Measurements from ENCODE around the gene CD80.

The CD80 gene

GRCh38 chr3:119550192-119550910 lies 9.1 kb downstream of the CD80 start:
- DNase-seq (ENCODE audit: low read depth) = no peak
- no peak for TF ChIP-seq MAX (IDR thresholded peaks at IDR 0.05; ENCODE audit: low read depth, low read length)
- no peak for TF ChIP-seq MYC (IDR thresholded peaks at IDR 0.05; ENCODE audit: low read depth, low read length)
- TF ChIP-seq CTCF (IDR thresholded peaks at IDR 0.05; ENCODE audit: low read depth, low read length) = no peak
- TF ChIP-seq POLR2A (IDR thresholded peaks at IDR 0.05; ENCODE audit: extremely low read depth, insufficient read length) = no peak
- H3K4me3 ChIP-seq (ENCODE audit: low read depth, low read length) = no peak overlapping the region

GRCh38 chr3:119548341-119548740 lies 11.1 kb downstream of the CD80 start:
- DNase-seq (ENCODE audit: low read depth) = no peak
- TF ChIP-seq CTCF (IDR thresholded peaks at IDR 0.05; ENCODE audit: low read depth, low read length) (no peak), MAX (IDR thresholded peaks at IDR 0.05; ENCODE audit: low read depth, low read length) (no peak), POLR2A (IDR thresholded peaks at IDR 0.05; ENCODE audit: extremely low read depth, insufficient read length) (no peak)
- H3K4me3 ChIP-seq (ENCODE audit: low read depth, low read length) = no peak overlapping the region

GRCh38 chr3:119547227-119547626 lies 12.2 kb downstream of the CD80 start:
- no peak overlapping the region for H3K4me3 ChIP-seq (ENCODE audit: low read depth, low read length)
- no peak for DNase-seq (ENCODE audit: low read depth)
- TF ChIP-seq CTCF (IDR thresholded peaks at IDR 0.05; ENCODE audit: low read depth, low read length) = no peak
- no peak for TF ChIP-seq POLR2A (IDR thresholded peaks at IDR 0.05; ENCODE audit: extremely low read depth, insufficient read length)
- TF ChIP-seq MAX (IDR thresholded peaks at IDR 0.05; ENCODE audit: low read depth, low read length) = no peak
- TF ChIP-seq MYC (IDR thresholded peaks at IDR 0.05; ENCODE audit: low read depth, low read length) = no peak

- no peak for DNase-seq (ENCODE audit: low read depth)
- H3K4me3 ChIP-seq (ENCODE audit: low read depth, low read length) = no peak overlapping the region
- TF ChIP-seq MAX (IDR thresholded peaks at IDR 0.05; ENCODE audit: low read depth, low read length) (no peak), MYC (IDR thresholded peaks at IDR 0.05; ENCODE audit: low read depth, low read length) (no peak), CTCF (IDR thresholded peaks at IDR 0.05; ENCODE audit: low read depth, low read length) (no peak), POLR2A (IDR thresholded peaks at IDR 0.05; ENCODE audit: extremely low read depth, insufficient read length) (no peak)
Observed at GRCh38 chr3:119543147-119543546, 16.3 kb downstream of the CD80 start.

GRCh38 chr3:119542168-119542767 lies 17.1 kb downstream of the CD80 start:
- H3K4me3 ChIP-seq (ENCODE audit: low read depth, low read length) = no peak overlapping the region
- DNase-seq (ENCODE audit: low read depth) = no peak
- no peak for TF ChIP-seq MYC (IDR thresholded peaks at IDR 0.05; ENCODE audit: low read depth, low read length)
- no peak for TF ChIP-seq MAX (IDR thresholded peaks at IDR 0.05; ENCODE audit: low read depth, low read length)
- no peak for TF ChIP-seq POLR2A (IDR thresholded peaks at IDR 0.05; ENCODE audit: extremely low read depth, insufficient read length)
- TF ChIP-seq CTCF (IDR thresholded peaks at IDR 0.05; ENCODE audit: low read depth, low read length) = no peak
